NB4 (cell line): Measurements from ENCODE around the gene ARHGAP15.

Experiments
- MYC ChIP-seq: IDR thresholded peaks from 2 replicates; pipeline ENCODE4 v1.6.1; 2011; ENCODE audit warnings: low read depth, low read length
- POLR2A ChIP-seq: IDR thresholded peaks from 2 replicates; pipeline ENCODE4 v1.6.1; 2011; ENCODE audit warnings: mild to moderate bottlenecking; ENCODE audit not compliant: insufficient read length; ENCODE audit errors: extremely low read depth
- TF ChIP-seq, protein P1 (sequence below): IDR thresholded peaks from one replicate; pipeline ENCODE4 v1.5.1; 2012; ENCODE audit warnings: low read depth, low read length

DNA sequence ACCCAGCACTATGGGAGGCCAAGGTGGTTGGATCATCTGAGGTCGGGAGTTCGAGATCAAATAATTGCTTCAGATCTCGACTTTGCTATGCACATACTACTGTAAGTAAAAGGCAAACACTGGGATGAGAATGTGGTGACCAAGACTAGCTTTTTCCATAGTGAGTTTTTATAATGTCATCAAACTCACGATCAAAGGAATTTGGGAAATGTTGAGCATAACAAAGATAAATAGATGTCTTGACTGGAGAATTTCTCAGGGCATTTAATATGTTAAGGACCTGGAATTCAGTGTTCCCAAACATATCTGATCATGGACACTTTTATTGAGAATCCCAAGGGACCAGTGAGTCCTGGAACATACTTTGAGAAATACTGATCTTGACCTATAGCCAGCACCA lies 205.6 kb downstream of the ARHGAP15 start:
- TF ChIP-seq MYC = no peak
- TF ChIP-seq, protein P1, sequence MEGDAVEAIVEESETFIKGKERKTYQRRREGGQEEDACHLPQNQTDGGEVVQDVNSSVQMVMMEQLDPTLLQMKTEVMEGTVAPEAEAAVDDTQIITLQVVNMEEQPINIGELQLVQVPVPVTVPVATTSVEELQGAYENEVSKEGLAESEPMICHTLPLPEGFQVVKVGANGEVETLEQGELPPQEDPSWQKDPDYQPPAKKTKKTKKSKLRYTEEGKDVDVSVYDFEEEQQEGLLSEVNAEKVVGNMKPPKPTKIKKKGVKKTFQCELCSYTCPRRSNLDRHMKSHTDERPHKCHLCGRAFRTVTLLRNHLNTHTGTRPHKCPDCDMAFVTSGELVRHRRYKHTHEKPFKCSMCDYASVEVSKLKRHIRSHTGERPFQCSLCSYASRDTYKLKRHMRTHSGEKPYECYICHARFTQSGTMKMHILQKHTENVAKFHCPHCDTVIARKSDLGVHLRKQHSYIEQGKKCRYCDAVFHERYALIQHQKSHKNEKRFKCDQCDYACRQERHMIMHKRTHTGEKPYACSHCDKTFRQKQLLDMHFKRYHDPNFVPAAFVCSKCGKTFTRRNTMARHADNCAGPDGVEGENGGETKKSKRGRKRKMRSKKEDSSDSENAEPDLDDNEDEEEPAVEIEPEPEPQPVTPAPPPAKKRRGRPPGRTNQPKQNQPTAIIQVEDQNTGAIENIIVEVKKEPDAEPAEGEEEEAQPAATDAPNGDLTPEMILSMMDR = no peak
- no peak for TF ChIP-seq POLR2A
